ENCODE results near the gene CDK15. TPM values are rescaled to one million over a fixed set of nuclear protein-coding genes. Genes with fewer than 3 reads are reported as not detected.

Gene CDK15
- polyA plus RNA-seq, 2 of the 4 experiments (the other 2 are of a cell fraction): not detected

GRCh38 chr2:201866643-201867473 lies 60.5 kb downstream of the CDK15 start:
- TF ChIP-seq ESRRA (IDR thresholded peaks at IDR 0.05; ENCODE audit: borderline replicate concordance, low read length) (no peak), FOSB (CRISPR knock-in tag; IDR thresholded peaks at IDR 0.05) (no peak), CEBPB (IDR thresholded peaks at IDR 0.05) (no peak), ZC3H11A (IDR thresholded peaks at IDR 0.05) (no peak), MAZ (IDR thresholded peaks at IDR 0.05; ENCODE audit: borderline replicate concordance, low read depth, low read length) (no peak), FOSL2 (IDR thresholded peaks at IDR 0.05) (no peak), FOSL2 (CRISPR knock-in tag; IDR thresholded peaks at IDR 0.05) (no peak), HES2 (IDR thresholded peaks at IDR 0.05) (no peak), ELK1 (IDR thresholded peaks at IDR 0.05; ENCODE audit: low read depth, low read length) (no peak), GATA3 (IDR thresholded peaks at IDR 0.05; ENCODE audit: borderline replicate concordance) (no peak)
- 50% methylated on average over 5 of the region's 5 CpGs for WGBS (ENCODE audit: missing lambda C conversion rate)
- DNase-seq (ENCODE audit: low read depth in 1 of 2, low spot score in 1 of 2): no peak
- Histone ChIP-seq H3K4me2 (no peak overlapping the region), H3K27ac (no peak overlapping the region), H3K4me3 (no peak overlapping the region), H3K4me1 (no peaks in the 10 kb centered on the region), H3K9me3 (no peaks in the 10 kb centered on the region)
- no peak for FAIRE-seq
- ATAC-seq: no peak
- POLR2A ChIA-PET: no interaction called here
- CTCF ChIA-PET: interaction anchor here (0.7 to 3.5 kb wide), 3 partner anchors 21 to 312 kb away, joined by 3 to 16 read pairs (median 3); no protein-coding TSS in a partner anchor

GRCh38 chr2:201871471-201871870 lies 65.1 kb downstream of the CDK15 start:
- Histone ChIP-seq H3K27ac (no peak overlapping the region), H3K9me3 (no peaks in the 10 kb centered on the region), H3K4me2 (no peak overlapping the region), H3K4me1 (no peaks in the 10 kb centered on the region), H3K4me3 (no peak overlapping the region)
- no peak for DNase-seq (ENCODE audit: low read depth in 1 of 2, low spot score in 1 of 2)
- ChIA-PET POLR2A (no interaction called here), CTCF (interaction anchor here (1.4 to 2.1 kb wide), 2 partner anchors 11 to 21 kb away, joined by 3 to 15 read pairs; no protein-coding TSS in a partner anchor)
- 84% methylated on average over 5 of the region's 5 CpGs for WGBS (ENCODE audit: missing lambda C conversion rate)
- TF ChIP-seq PBX3 (IDR thresholded peaks at IDR 0.05) (no peak), FOXS1 (CRISPR knock-in tag; IDR thresholded peaks at IDR 0.05) (no peak), SMC3 (IDR thresholded peaks at IDR 0.05) (no peak), HDAC2 (IDR thresholded peaks at IDR 0.05) (no peak), RFX5 (IDR thresholded peaks at IDR 0.05) (no peak), MAX (IDR thresholded peaks at IDR 0.05) (no peak), HMGXB4 (CRISPR knock-in tag; IDR thresholded peaks at IDR 0.05; ENCODE audit: borderline replicate concordance) (no peak), EP300 (IDR thresholded peaks at IDR 0.05) (no peak), TFCP2L1 (CRISPR knock-in tag; IDR thresholded peaks at IDR 0.05) (no peak)
- no peak for ATAC-seq
- no peak for FAIRE-seq

GRCh38 chr2:201872591-201872990 lies 66.3 kb downstream of the CDK15 start:
- no peak for TF ChIP-seq EP300 (IDR thresholded peaks at IDR 0.05)
- no peak for TF ChIP-seq JUNB (IDR thresholded peaks at IDR 0.05)
- TF ChIP-seq E2F6 (IDR thresholded peaks at IDR 0.05; ENCODE audit: borderline replicate concordance, low read depth): no peak
- no peak for TF ChIP-seq CHD2 (IDR thresholded peaks at IDR 0.05; ENCODE audit: low read length, partially characterized antibody)
- no peak for TF ChIP-seq CBX8 (IDR thresholded peaks at IDR 0.05)
- no peak for TF ChIP-seq POLR2A (IDR thresholded peaks at IDR 0.05; ENCODE audit: low read length)
- no peak for TF ChIP-seq FOSB (CRISPR knock-in tag; IDR thresholded peaks at IDR 0.05)
- TF ChIP-seq CBX2 (IDR thresholded peaks at IDR 0.05; ENCODE audit: borderline replicate concordance, low read depth): no peak
- ATAC-seq: no peak
- CTCF ChIA-PET: interaction anchor here (1.3 to 2.2 kb wide), 2 partner anchors 11 to 12 kb away, joined by 4 to 7 read pairs; no protein-coding TSS in a partner anchor

More at GRCh38 chr2:201872591-201872990, 66.3 kb downstream of the CDK15 start:
- WGBS (ENCODE audit: missing lambda C conversion rate): 80% methylated on average over 6 of the region's 6 CpGs
- POLR2A ChIA-PET: no interaction called here
- FAIRE-seq (no peak), DNase-seq (ENCODE audit: low read depth in 1 of 2, low spot score in 1 of 2) (no peak)
- Histone ChIP-seq H3K9me3 (no peaks in the 10 kb centered on the region), H3K27ac (no peak overlapping the region), H3K4me3 (no peak overlapping the region), H3K4me1 (no peaks in the 10 kb centered on the region), H3K4me2 (no peak overlapping the region)

Data from A549 (cell line).